Endothelial cell of umbilical vein (primary cell): Measurements from ENCODE around the gene PFAS. TPM values are rescaled to one million over a fixed set of nuclear protein-coding genes. Genes with fewer than 3 reads are reported as not detected.

Experiments used
- BruUV-seq: library from RNA; stranded (reverse); fragments of 400-500 nt; replicated peaks from 2 replicates; lab custom pipeline; 2021; lab: Mats Ljungman, UMichigan
- CTCF ChIA-PET: fragments of 300-600, 350-600 bp; sonication (Branson Sonifier 250); formaldehyde crosslinking; loops from one replicate; lab custom pipeline; 2021; ENCODE audit warnings: antibody characterized with exemption, inconsistent platforms; lab: Charles Lee
- POLR2A ChIA-PET: fragments of 300-600, 350-600 bp; sonication (Branson Sonifier 250); formaldehyde crosslinking; loops from one replicate; lab custom pipeline; 2021; ENCODE audit warnings: antibody characterized with exemption, inconsistent platforms; lab: Charles Lee
- DNase-seq: peaks from one replicate; pipeline ENCODE4 v3.0.0-alpha.2; 2011; ENCODE audit warnings: low read depth, low spot score
- FAIRE-seq: peaks from 2 replicates; lab custom pipeline; 2011; peaks lifted over from hg19 to GRCh38; lab: Jason Lieb, UNC
- H2AFZ ChIP-seq: 2 replicates; pipeline ENCODE4 v1.6.0; 2012; ENCODE audit warnings: low read depth, low read length, control low read depth, inconsistent platforms
- H3K27ac ChIP-seq: 2 replicates; pipeline ENCODE4 v1.5.1; 2011; ENCODE audit warnings: low read depth, mild to moderate bottlenecking, control low read depth, low read length, moderate library complexity; ENCODE audit not compliant: insufficient read depth
- H3K27me3 ChIP-seq, 2 experiments: 2 replicates each; pipeline versions ENCODE4 v1.6.0 to v1.6.1; 2011; ENCODE audit warnings: low read length in 2 of 2, mixed read lengths in 1 of 2; ENCODE audit not compliant: control insufficient read depth in 2 of 2, insufficient read depth in 2 of 2
- H3K36me3 ChIP-seq, 2 experiments: 2 replicates in 1 of 2; 3 replicates in 1 of 2; pipeline ENCODE4 v1.5.1; 2011; ENCODE audit warnings: low read length in 2 of 2, mild to moderate bottlenecking in 1 of 2, moderate library complexity in 1 of 2; ENCODE audit not compliant: control insufficient read depth in 2 of 2, insufficient read depth in 2 of 2; ENCODE audit errors: extremely low read depth in 1 of 2
- H3K4me1 ChIP-seq: 3 replicates; pipeline ENCODE4 v1.5.1; 2011; ENCODE audit warnings: mild to moderate bottlenecking, low read length; ENCODE audit not compliant: control insufficient read depth, insufficient read depth; ENCODE audit errors: extremely low read depth
- H3K4me2 ChIP-seq: 2 replicates; pipeline ENCODE4 v1.6.1; 2011; ENCODE audit warnings: low read length, control low read depth, mixed read lengths; ENCODE audit not compliant: insufficient read depth
- H3K4me3 ChIP-seq, 3 experiments: fragments of 200-600 bp in 1 of 3; sonication (generic), shearing (Covaris generic) in 1 of 3; replicated peaks in 1 of 3; 2 replicates each; pipeline ENCODE4 v1.5.1; 2011 to 2016; ENCODE audit warnings: control low read depth in 3 of 3, low read length in 3 of 3, mild to moderate bottlenecking in 2 of 3, inconsistent platforms in 1 of 3, low read depth in 1 of 3, moderate library complexity in 1 of 3; ENCODE audit not compliant: insufficient read depth in 1 of 3
- H3K79me2 ChIP-seq: 2 replicates; pipeline ENCODE4 v1.6.0; 2012; ENCODE audit warnings: low read length, inconsistent platforms; ENCODE audit not compliant: control insufficient read depth, insufficient read depth
- H3K9ac ChIP-seq: replicated peaks from 2 replicates; pipeline ENCODE3; 2011; ENCODE audit warnings: low read length, control low read depth; ENCODE audit not compliant: insufficient read depth; ENCODE audit errors: extremely low read depth
- H3K9me1 ChIP-seq: replicated peaks from 3 replicates; pipeline ENCODE4 v1.6.0; 2011; ENCODE audit warnings: mild to moderate bottlenecking, low read length; ENCODE audit not compliant: control insufficient read depth, insufficient read depth; ENCODE audit errors: extremely low read depth
- H3K9me3 ChIP-seq: replicated peaks from 2 replicates; pipeline ENCODE4 v1.5.1; 2012; ENCODE audit warnings: low read length, inconsistent platforms; ENCODE audit not compliant: control insufficient read depth, insufficient read depth
- H4K20me1 ChIP-seq: replicated peaks from 2 replicates; pipeline ENCODE3; 2011; ENCODE audit warnings: mild to moderate bottlenecking, low read length; ENCODE audit not compliant: control insufficient read depth, insufficient read depth; ENCODE audit errors: extremely low read depth
- EZH2 ChIP-seq: IDR thresholded peaks from 2 replicates; pipeline ENCODE4 v1.6.1; 2012; ENCODE audit warnings: borderline replicate concordance, low read depth, mild to moderate bottlenecking, moderate library complexity, low read length, inconsistent platforms; ENCODE audit not compliant: severe bottlenecking
- FOS ChIP-seq: IDR thresholded peaks from 2 replicates; pipeline ENCODE4 v1.6.1; 2011; ENCODE audit warnings: mild to moderate bottlenecking, low read length, moderate library complexity, borderline replicate concordance; ENCODE audit not compliant: insufficient read depth
- GATA2 ChIP-seq: IDR thresholded peaks from 2 replicates; pipeline ENCODE4 v1.7.0; 2011; ENCODE audit warnings: low read depth, mild to moderate bottlenecking, moderate library complexity, mixed read lengths, low read length; ENCODE audit not compliant: insufficient read length, insufficient read depth
- JUN ChIP-seq: IDR thresholded peaks from 2 replicates; pipeline ENCODE4 v1.6.1; 2011; ENCODE audit warnings: borderline replicate concordance, low read depth; ENCODE audit not compliant: insufficient read length, insufficient read depth
- MYC ChIP-seq: IDR thresholded peaks from one replicate; pipeline ENCODE4 v1.6.1; 2011; ENCODE audit warnings: mild to moderate bottlenecking, low read depth, low read length
- POLR2A ChIP-seq: IDR thresholded peaks from 2 replicates; pipeline ENCODE4 v1.6.1; 2012; ENCODE audit warnings: low read depth, mild to moderate bottlenecking, control low read depth, low read length
- POLR2AphosphoS5 ChIP-seq: IDR thresholded peaks from 2 replicates; pipeline ENCODE4 v1.6.1; 2012; ENCODE audit warnings: low read depth, mild to moderate bottlenecking, control low read depth, low read length, moderate library complexity; ENCODE audit not compliant: insufficient read depth
- dilution Hi-C: fragments of 300-500 bp; cut with MboI; formaldehyde crosslinking; loops from one replicate; pipeline ENCODE4 v1.15.0; 2019; ENCODE audit warnings: low sequenced_read_pairs; ENCODE audit not compliant: extremely low pct_ligation_motif_present
- intact Hi-C: fragments of 100-400 bp; cut with micrococcal nuclease; formaldehyde crosslinking; loops from one replicate; pipeline ENCODE4 v1.10.0; 2022
- polyA plus RNA-seq, 4 experiments: library from polyadenylated mRNA; depleted of rRNA in 3 of 4; stranded (reverse) in 3 of 4; unstranded in 1 of 4; fragments of >200 nt; gene quantifications; 2 replicates each; pipeline versions ENCODE4 v1.2.1 to v1.2.3, GENCODE V29; 2011 to 2012; ENCODE audit warnings: missing spikeins in 1 of 4
- total RNA-seq: library from RNA; stranded (reverse); gene quantifications from 2 replicates; pipeline ENCODE4 v1.2.3, GENCODE V29; 2021
- TF ChIP-seq, protein P1 (sequence below): IDR thresholded peaks from 2 replicates; pipeline ENCODE4 v1.6.1; 2011; ENCODE audit not compliant: insufficient read depth, insufficient read length
- TF ChIP-seq, protein P2 (sequence below), 2 donors: IDR thresholded peaks; 1 replicate in 1 of 2; 2 replicates in 1 of 2; pipeline ENCODE4 v1.5.1; 2011; ENCODE audit warnings: low read length in 2 of 2, mild to moderate bottlenecking in 2 of 2, moderate library complexity in 2 of 2, control low read depth in 1 of 2, inconsistent platforms in 1 of 2, low read depth in 1 of 2; ENCODE audit not compliant: insufficient read depth in 1 of 2; ENCODE audit errors: extremely low read depth in 1 of 2

Gene PFAS
- total and polyA plus RNA-seq, 2 donors (not counting 3 experiments of a cell fraction or from before 2014, with no cell fraction given), result 34.1 to 108 TPM

- FAIRE-seq (no peak), DNase-seq (no peak)
- Histone ChIP-seq H3K9ac (no peak overlapping the region), H3K27me3 (no peaks in the 10 kb centered on the region), H3K4me2 (peak overlapping the region; percentile 28), H3K9me1 (no peaks in the 10 kb centered on the region), H4K20me1 (no peaks in the 10 kb centered on the region), H3K9me3 (no peaks in the 10 kb centered on the region), H3K36me3 (peaks cover 11 to 31% of the 10 kb centered on the region in 2 experiments), H3K79me2 (no peaks in the 10 kb centered on the region), H3K4me3 (peak overlapping the region in 1 of 3 experiments; percentile 25), H3K27ac (no peak overlapping the region), H3K4me1 (peaks cover 9% of the 10 kb centered on the region), H2AFZ (no peak overlapping the region)
- POLR2A ChIA-PET, result no interaction called here
- CTCF ChIA-PET, result interaction anchor here (1.0 to 1.6 kb wide), 4 partner anchors 10 to 157 kb away, joined by 3 to 5 read pairs (median 3); no protein-coding TSS in a partner anchor
- TF ChIP-seq GATA2, result no peak
- TF ChIP-seq, protein P1, sequence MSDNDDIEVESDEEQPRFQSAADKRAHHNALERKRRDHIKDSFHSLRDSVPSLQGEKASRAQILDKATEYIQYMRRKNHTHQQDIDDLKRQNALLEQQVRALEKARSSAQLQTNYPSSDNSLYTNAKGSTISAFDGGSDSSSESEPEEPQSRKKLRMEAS, result no peak
- TF ChIP-seq JUN, result no peak
- no peak for TF ChIP-seq MYC
- TF ChIP-seq POLR2A, result no peak
- no peak for TF ChIP-seq EZH2
- TF ChIP-seq POLR2AphosphoS5, result no peak
- TF ChIP-seq, protein P2, sequence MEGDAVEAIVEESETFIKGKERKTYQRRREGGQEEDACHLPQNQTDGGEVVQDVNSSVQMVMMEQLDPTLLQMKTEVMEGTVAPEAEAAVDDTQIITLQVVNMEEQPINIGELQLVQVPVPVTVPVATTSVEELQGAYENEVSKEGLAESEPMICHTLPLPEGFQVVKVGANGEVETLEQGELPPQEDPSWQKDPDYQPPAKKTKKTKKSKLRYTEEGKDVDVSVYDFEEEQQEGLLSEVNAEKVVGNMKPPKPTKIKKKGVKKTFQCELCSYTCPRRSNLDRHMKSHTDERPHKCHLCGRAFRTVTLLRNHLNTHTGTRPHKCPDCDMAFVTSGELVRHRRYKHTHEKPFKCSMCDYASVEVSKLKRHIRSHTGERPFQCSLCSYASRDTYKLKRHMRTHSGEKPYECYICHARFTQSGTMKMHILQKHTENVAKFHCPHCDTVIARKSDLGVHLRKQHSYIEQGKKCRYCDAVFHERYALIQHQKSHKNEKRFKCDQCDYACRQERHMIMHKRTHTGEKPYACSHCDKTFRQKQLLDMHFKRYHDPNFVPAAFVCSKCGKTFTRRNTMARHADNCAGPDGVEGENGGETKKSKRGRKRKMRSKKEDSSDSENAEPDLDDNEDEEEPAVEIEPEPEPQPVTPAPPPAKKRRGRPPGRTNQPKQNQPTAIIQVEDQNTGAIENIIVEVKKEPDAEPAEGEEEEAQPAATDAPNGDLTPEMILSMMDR (IDR thresholded peaks at IDR 0.05; ENCODE audit: extremely low read depth in 1 of 2, insufficient read depth in 1 of 2, low read depth in 1 of 2, low read length in 2 of 2), result no peak
- TF ChIP-seq FOS, result no peak
- BruUV-seq, result no TSS peak
- intact Hi-C loops, result loop anchor here (2.0 kb wide), 1 partner anchor 74 kb away; no protein-coding TSS in a partner anchor
- dilution Hi-C loops, result no loop called here
These were observed 21.9 kb upstream of the PFAS start for GRCh38 chr17:8227238-8227581.
